ENCODE results near the gene TULP1.
A peak's percentile ranks its signal among the peaks of the same experiment; 100 is the strongest.

The TULP1 gene

DNA sequence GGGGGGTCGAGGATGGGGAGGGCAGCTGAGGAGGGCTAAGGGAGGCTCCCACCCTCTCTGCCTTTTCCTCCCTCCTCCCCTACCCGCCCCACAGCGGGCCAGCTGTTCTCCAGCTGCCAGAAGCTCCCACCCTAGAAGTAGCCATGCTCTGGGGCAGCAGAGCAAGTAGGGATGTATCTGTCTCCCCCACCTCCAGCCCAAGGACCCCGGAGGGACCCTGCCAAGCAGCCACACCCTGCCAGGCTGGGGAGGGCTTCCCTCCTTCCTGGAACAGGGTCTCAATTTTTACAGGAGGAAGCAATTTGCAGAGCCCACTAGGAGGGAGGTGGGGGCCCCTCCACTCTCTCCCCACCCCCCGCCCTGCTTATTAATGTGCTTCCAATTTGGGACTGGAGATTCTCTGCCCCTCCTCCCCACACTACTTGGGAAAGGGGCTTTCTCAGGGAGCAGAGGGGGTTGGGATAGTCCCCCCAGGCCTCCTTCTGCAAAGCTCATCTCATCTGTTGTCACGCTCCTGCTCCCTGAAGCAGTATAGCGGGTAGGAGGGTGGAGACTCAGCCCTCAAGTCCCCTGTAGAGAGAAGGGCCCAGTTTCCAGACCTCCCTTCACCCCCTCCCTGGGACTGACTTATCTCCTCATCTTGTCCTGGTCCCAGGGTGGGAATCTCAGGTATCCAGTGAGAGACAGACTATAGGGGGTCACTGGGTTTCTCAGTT, 20.3 kb downstream of the TULP1 start:
- no peak for DNase-seq (ENCODE audit: low read depth)
- TF ChIP-seq, protein P1, sequence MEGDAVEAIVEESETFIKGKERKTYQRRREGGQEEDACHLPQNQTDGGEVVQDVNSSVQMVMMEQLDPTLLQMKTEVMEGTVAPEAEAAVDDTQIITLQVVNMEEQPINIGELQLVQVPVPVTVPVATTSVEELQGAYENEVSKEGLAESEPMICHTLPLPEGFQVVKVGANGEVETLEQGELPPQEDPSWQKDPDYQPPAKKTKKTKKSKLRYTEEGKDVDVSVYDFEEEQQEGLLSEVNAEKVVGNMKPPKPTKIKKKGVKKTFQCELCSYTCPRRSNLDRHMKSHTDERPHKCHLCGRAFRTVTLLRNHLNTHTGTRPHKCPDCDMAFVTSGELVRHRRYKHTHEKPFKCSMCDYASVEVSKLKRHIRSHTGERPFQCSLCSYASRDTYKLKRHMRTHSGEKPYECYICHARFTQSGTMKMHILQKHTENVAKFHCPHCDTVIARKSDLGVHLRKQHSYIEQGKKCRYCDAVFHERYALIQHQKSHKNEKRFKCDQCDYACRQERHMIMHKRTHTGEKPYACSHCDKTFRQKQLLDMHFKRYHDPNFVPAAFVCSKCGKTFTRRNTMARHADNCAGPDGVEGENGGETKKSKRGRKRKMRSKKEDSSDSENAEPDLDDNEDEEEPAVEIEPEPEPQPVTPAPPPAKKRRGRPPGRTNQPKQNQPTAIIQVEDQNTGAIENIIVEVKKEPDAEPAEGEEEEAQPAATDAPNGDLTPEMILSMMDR (conservative IDR thresholded peaks at IDR 0.05; ENCODE audit: low read depth, low read length): no peak
- H3K4me3 ChIP-seq (ENCODE audit: low read length): no peak overlapping the region

DNA sequence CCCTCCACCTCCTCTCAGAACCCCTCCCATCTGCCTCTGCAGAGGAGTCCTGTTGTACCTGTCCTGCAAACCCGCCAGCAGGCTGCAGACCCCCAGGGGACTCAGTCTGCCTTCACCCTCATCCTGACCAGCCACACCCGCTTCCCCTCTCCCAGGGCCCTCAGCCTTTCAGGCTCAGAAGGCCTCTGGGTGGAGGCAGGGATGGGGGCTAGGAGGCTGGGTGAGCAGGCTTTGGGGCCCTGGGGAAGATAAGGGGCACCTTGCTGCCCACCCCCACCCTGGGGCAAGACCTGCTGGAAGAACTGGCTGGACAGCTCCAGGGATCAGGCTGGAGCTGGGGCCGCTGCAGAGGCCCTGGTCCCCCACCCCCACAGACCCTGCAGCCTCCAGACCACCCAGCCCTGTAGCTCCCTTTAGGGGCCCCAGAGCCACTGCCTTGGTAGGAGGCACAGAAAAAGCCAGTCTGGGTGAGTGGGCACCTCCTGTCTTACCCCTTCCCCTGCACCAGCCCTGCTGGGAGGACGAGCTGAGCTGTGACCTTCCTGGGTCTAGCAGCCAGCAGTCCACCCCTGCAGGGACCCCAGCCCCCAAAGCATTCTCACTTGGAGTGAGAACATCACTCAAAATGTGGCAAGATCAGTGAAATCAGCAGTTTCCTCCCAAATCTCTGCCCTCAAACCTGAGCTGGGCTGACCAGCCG, 21.0 kb downstream of the TULP1 start:
- no peak overlapping the region for H3K4me3 ChIP-seq (ENCODE audit: low read length)
- TF ChIP-seq, protein P1 (conservative IDR thresholded peaks at IDR 0.05; ENCODE audit: low read depth, low read length): no peak
- no peak for DNase-seq (ENCODE audit: low read depth)

DNA sequence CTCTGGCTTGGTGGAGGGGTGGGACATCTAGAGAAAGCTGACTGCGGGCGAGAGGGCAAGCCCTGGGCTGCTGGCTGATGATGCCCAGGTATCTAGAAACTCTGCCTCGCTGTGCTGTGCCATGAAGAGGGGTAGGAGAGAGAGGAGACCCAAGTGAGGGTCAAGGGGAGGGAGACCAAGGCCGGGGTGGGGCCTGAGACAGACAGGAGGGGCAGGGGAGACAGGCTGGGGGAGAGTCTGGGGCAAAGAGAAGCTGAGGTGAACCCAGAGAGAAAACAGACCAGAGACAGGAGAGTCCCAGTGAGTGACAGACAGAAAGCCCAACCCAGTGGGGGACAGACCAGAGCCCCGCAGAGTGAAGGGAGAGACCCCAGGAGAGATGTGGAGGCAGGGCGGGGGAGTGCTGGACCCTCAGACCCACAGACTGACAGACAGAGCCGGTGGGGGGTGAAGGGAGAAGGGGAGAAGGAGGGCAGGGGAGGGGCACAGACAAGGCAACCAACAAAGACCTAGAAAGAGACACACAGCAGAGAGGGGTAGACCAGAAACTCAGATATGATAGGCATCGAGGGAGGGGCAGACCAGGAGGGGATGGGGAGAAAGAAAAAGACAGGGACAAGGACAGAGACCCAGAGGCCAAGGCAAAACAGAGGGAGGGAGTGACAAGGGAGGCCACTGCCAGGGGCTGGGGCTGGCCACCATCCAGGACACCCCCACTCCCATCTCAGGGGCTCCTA, 21.7 kb downstream of the TULP1 start:
- no peak for DNase-seq (ENCODE audit: low read depth)
- H3K4me3 ChIP-seq (ENCODE audit: low read length): no peak overlapping the region
- TF ChIP-seq, protein P1 (conservative IDR thresholded peaks at IDR 0.05; ENCODE audit: low read depth, low read length): no peak

DNA sequence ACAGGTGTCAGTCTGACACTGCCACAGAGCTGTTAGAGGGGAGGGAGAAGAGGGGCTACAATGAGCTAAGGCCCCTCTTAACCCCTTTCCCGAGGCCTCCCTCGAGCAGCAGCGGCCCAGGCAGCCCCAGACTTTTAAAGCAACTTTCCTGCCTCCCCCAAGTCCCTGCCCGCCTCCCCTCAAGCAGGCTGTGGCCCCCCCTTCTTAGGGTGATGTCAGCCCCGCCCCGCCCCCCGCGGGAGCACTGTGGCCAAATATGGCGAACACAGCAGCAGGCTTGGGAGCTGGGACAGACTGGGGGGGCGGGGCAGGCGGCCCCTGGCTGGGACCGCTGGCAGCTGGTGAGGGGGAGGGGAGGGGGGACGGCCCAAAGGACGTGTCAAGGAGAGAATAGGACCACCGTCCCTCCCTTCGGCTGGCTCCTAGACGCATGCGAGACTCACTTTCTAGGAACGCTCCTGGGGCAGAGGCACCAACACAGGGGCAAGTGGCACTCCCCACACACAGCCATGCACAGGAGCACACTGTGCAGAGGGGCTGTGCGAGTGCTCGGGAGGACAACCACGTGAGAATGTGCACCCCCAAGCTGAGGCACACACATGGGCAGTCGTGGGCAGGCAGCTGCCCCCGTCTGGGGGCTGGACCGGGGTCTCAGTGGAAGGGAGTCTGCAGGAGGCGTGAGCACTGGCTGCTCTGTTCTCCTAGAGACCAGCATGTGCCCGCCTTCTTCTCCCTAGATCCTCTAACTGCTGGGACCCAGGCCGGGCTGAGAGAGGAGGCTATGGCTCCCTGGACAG, 22.5 kb downstream of the TULP1 start:
- TF ChIP-seq, protein P1 (conservative IDR thresholded peaks at IDR 0.05; ENCODE audit: low read depth, low read length): no peak
- peak overlapping the region; percentile 29 for H3K4me3 ChIP-seq (ENCODE audit: low read length)
- no peak for DNase-seq (ENCODE audit: low read depth)

DNA sequence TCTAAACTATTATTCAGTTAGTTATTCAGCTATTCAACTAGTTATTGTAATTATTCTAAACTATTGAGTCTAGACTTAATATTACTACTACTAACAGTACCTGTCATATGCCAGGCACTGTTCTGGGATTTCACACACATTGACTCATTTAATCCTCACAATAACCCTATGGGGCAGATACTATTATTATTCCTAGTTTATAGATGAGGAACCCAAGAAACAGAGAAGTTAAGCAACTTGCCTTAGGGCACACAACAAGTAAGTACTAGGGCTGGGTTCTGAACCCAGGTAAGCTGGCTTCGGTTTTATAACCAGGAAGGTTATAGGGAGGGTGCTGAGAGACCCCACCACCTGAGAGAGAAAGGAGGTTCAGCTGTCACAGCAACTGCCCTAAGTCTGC, 23.6 kb downstream of the TULP1 start:
- TF ChIP-seq, protein P1 (conservative IDR thresholded peaks at IDR 0.05; ENCODE audit: low read depth, low read length): no peak
- no peak for DNase-seq (ENCODE audit: low read depth)
- H3K4me3 ChIP-seq (ENCODE audit: low read length): no peak overlapping the region

DNA sequence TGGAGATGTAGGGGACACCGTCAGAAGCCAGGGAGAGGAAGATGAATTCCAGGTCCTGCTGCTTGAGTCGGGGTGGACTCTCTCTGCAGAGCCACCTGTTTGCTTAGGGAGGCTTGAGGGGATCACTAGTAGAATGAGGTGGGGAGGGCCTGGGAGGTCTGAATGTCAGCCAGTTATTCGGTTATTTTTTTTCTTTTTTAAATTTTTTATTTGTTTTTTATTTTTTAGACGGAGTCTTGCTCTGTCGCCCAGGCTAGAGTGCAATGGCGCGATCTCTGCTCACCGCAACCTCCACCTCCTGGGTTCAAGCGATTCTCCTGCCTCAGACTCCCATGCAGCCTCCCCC, 24.2 kb downstream of the TULP1 start:
- H3K4me3 ChIP-seq (ENCODE audit: low read length): no peak overlapping the region
- DNase-seq (ENCODE audit: low read depth): no peak
- TF ChIP-seq, protein P1 (conservative IDR thresholded peaks at IDR 0.05; ENCODE audit: low read depth, low read length): no peak

Measured in retinal pigment epithelial cell (primary cell).